Measurements from ENCODE around the gene WASF2.

DNA sequence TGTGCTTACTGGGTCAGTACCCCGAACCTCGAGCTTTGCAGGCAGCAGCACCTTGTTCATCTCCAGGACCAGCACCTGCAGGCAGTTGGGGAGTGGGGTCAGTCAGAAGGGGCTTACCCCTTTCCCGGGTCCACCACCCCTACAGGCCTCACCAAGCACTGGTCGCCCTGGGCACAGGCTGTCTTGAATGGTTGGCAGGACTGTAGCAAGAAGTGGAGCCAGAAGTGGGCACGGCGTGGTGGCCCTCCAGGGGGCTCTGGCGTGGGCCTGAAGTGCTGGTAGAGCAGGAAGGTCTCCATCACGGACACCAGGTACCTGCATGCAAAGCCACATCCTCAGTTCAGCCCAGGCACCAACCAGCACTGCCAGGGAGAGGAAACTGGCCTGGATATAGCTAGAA lies 128.4 kb downstream of the WASF2 start:
- no peak for TF ChIP-seq EZH2 (IDR thresholded peaks at IDR 0.05; ENCODE audit: low read length, missing control alignments)
- TF ChIP-seq, protein P1, sequence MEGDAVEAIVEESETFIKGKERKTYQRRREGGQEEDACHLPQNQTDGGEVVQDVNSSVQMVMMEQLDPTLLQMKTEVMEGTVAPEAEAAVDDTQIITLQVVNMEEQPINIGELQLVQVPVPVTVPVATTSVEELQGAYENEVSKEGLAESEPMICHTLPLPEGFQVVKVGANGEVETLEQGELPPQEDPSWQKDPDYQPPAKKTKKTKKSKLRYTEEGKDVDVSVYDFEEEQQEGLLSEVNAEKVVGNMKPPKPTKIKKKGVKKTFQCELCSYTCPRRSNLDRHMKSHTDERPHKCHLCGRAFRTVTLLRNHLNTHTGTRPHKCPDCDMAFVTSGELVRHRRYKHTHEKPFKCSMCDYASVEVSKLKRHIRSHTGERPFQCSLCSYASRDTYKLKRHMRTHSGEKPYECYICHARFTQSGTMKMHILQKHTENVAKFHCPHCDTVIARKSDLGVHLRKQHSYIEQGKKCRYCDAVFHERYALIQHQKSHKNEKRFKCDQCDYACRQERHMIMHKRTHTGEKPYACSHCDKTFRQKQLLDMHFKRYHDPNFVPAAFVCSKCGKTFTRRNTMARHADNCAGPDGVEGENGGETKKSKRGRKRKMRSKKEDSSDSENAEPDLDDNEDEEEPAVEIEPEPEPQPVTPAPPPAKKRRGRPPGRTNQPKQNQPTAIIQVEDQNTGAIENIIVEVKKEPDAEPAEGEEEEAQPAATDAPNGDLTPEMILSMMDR (conservative IDR thresholded peaks at IDR 0.05 in 1 of 2, IDR thresholded peaks at IDR 0.05 in 1 of 2; ENCODE audit: low read depth in 1 of 2, low read length in 2 of 2): no peak
